PC-3 (cell line): ENCODE measurements around the gene NAIF1. TPM values are rescaled to one million over a fixed set of nuclear protein-coding genes. Genes with fewer than 3 reads are reported as not detected.
A peak's percentile ranks its signal among the peaks of the same experiment; 100 is the strongest.

Experiments used
- ATAC-seq: fragments of 200-7000 bp; cut with Tn5 transposase; 2 replicates; pipeline ENCODE4 v1.9.1; 2020; ENCODE audit warnings: mild to moderate bottlenecking, moderate library complexity
- BruUV-seq: library from RNA; stranded (reverse); fragments of 400-500 nt; replicated peaks from 2 replicates; lab custom pipeline; 2021; lab: Mats Ljungman, UMichigan
- CTCF ChIA-PET: fragments of 300-600 bp; sonication (Branson Sonifier 250); formaldehyde crosslinking; loops from one replicate; lab custom pipeline; 2022; ENCODE audit warnings: antibody characterized with exemption; lab: Charles Lee
- POLR2A ChIA-PET: fragments of 300-600 bp; sonication (Branson Sonifier 250); formaldehyde crosslinking; loops from one replicate; lab custom pipeline; 2022; ENCODE audit warnings: antibody characterized with exemption; ENCODE audit not compliant: unreplicated experiment; lab: Charles Lee
- DNase-seq: peaks from one replicate; pipeline ENCODE4 v3.0.0-alpha.2; 2015
- H2AFZ ChIP-seq: fragments of 300-600 bp; sonication (generic); 2 replicates; pipeline ENCODE4 v1.6.0; 2016; ENCODE audit warnings: antibody characterized with exemption, low read length
- H3F3A ChIP-seq: fragments of 300-600 bp; sonication (generic); one replicate; pipeline ENCODE4 v1.6.0; 2017; ENCODE audit warnings: antibody characterized with exemption, low read length, control low read depth, mild to moderate bottlenecking; ENCODE audit not compliant: unreplicated experiment
- H3K27ac ChIP-seq: fragments of 300-600 bp; sonication (generic); 2 replicates; pipeline ENCODE4 v1.5.1; 2016; ENCODE audit warnings: mild to moderate bottlenecking, low read length
- H3K27me3 ChIP-seq: fragments of 300-600 bp; sonication (generic); 2 replicates; pipeline ENCODE4 v1.6.1; 2016; ENCODE audit warnings: low read length, mixed read lengths
- H3K36me3 ChIP-seq: fragments of 300-600 bp; sonication (generic); 2 replicates; pipeline ENCODE4 v1.6.1; 2016; ENCODE audit warnings: low read depth, mixed run types, low read length, mixed read lengths
- H3K4me1 ChIP-seq: fragments of 300-600 bp; sonication (generic); 2 replicates; pipeline ENCODE4 v1.5.1; 2016; ENCODE audit warnings: low read length; ENCODE audit not compliant: insufficient read depth
- H3K4me2 ChIP-seq: fragments of 300-600 bp; sonication (generic); 2 replicates; pipeline ENCODE4 v1.6.0; 2016; ENCODE audit warnings: low read length
- H3K4me3 ChIP-seq: fragments of 300-600 bp; sonication (generic); 2 replicates; pipeline ENCODE4 v1.5.1; 2016; ENCODE audit warnings: mild to moderate bottlenecking, low read length, mixed read lengths
- H3K79me2 ChIP-seq: fragments of 300-600 bp; sonication (generic); 2 replicates; pipeline ENCODE4 v1.6.1; 2017; ENCODE audit warnings: low read length, mixed read lengths
- H3K9ac ChIP-seq: fragments of 300-600 bp; sonication (generic); 2 replicates; pipeline ENCODE4 v1.6.0; 2016; ENCODE audit warnings: mild to moderate bottlenecking, low read length
- H3K9me2 ChIP-seq: fragments of 300-600 bp; sonication (generic); replicated peaks from 2 replicates; pipeline ENCODE4 v1.6.1; 2016; ENCODE audit warnings: mixed run types, low read length, mixed read lengths
- H3K9me3 ChIP-seq: fragments of 300-600 bp; sonication (generic); 2 replicates; pipeline ENCODE4 v1.6.1; 2016; ENCODE audit warnings: low read length, mixed read lengths
- H4K20me1 ChIP-seq: fragments of 300-600 bp; sonication (generic); 2 replicates; pipeline ENCODE4 v1.6.1; 2016; ENCODE audit warnings: low read length, mixed read lengths
- CTCF ChIP-seq: fragments of 300-600 bp; sonication (generic); conservative IDR thresholded peaks from 2 replicates; pipeline ENCODE4 v1.5.1; 2017; ENCODE audit warnings: antibody characterized with exemption, low read depth, mild to moderate bottlenecking, low read length
- EZH2 ChIP-seq: fragments of 300-600 bp; sonication (generic); IDR thresholded peaks from one replicate; pipeline ENCODE4 v1.6.1; 2017; ENCODE audit warnings: antibody characterized with exemption, mild to moderate bottlenecking, low read length; ENCODE audit not compliant: unreplicated experiment
- EZH2phosphoT487 ChIP-seq: fragments of 300-600 bp; sonication (generic); IDR thresholded peaks from 2 replicates; pipeline ENCODE4 v1.6.1; 2018; ENCODE audit warnings: mild to moderate bottlenecking, antibody characterized with exemption, low read length, borderline replicate concordance
- intact Hi-C: fragments of 100-400 bp; cut with micrococcal nuclease; formaldehyde crosslinking; loops from 2 replicates; pipeline ENCODE4 v1.9.0; 2023
- total RNA-seq: library from RNA; depleted of rRNA; stranded (reverse); fragments of >200 nt; gene quantifications from 2 replicates; pipeline ENCODE4 v1.2.3, GENCODE V29; 2014

NAIF1 gene
- total RNA-seq, 1 experiment from 2014 or later, result 8.4 TPM

- Histone ChIP-seq H3K4me2 (no peak overlapping the region), H3F3A (peaks cover 5% of the 10 kb centered on the region), H3K27me3 (no peaks in the 10 kb centered on the region), H4K20me1 (no peaks in the 10 kb centered on the region), H3K79me2 (peaks cover 74% of the 10 kb centered on the region), H3K4me3 (no peak overlapping the region), H3K9ac (no peak overlapping the region), H3K27ac (peak overlapping the region; percentile 90; the same call in 1 of the 2 replicates), H3K9me3 (no peaks in the 10 kb centered on the region), H3K4me1 (peaks cover 30% of the 10 kb centered on the region), H3K9me2 (no peaks in the 10 kb centered on the region), H3K36me3 (no peaks in the 10 kb centered on the region), H2AFZ (no peak overlapping the region)
- DNase-seq, result no peak
- ChIA-PET POLR2A (no interaction called here), CTCF (no interaction called here)
- BruUV-seq, result no TSS peak
- TF ChIP-seq EZH2phosphoT487 (no peak), CTCF (no peak), EZH2 (no peak)
- intact Hi-C loops, result no loop called here
- ATAC-seq, result no peak
Measured at GRCh38 chr9:128093011-128093410, 25.9 kb upstream of the NAIF1 start.

- TF ChIP-seq EZH2, result no peak
- no peak for TF ChIP-seq EZH2phosphoT487
- TF ChIP-seq CTCF, result no peak
- Histone ChIP-seq H2AFZ (no peak overlapping the region), H3K27me3 (no peaks in the 10 kb centered on the region), H3K79me2 (peaks cover 74% of the 10 kb centered on the region), H3K4me1 (peaks cover 23% of the 10 kb centered on the region), H3K9me2 (no peaks in the 10 kb centered on the region), H3F3A (peaks cover 5% of the 10 kb centered on the region), H3K36me3 (no peaks in the 10 kb centered on the region), H3K9me3 (no peaks in the 10 kb centered on the region), H3K27ac (no peak overlapping the region), H3K9ac (no peak overlapping the region), H4K20me1 (no peaks in the 10 kb centered on the region), H3K4me2 (no peak overlapping the region), H3K4me3 (no peak overlapping the region)
- CTCF ChIA-PET, result no interaction called here
- no peak for ATAC-seq
- intact Hi-C loops, result no loop called here
- no TSS peak for BruUV-seq
- no peak for DNase-seq
- POLR2A ChIA-PET, result interaction anchor here (0.5 to 0.6 kb wide), 2 partner anchors 21 to 66 kb away, joined by 6 to 7 read pairs; no protein-coding TSS in a partner anchor
Measured at GRCh38 chr9:128092199-128092977, 25.3 kb upstream of the NAIF1 start.

- H3K4me1 ChIP-seq, result peaks cover 22% of the 10 kb centered on the region
- intact Hi-C loops, result no loop called here
- H3K9ac ChIP-seq, result no peak overlapping the region
- DNase-seq, result no peak
- no peak for TF ChIP-seq EZH2
- no peak for TF ChIP-seq EZH2phosphoT487
- TF ChIP-seq CTCF, result no peak
- H3K4me3 ChIP-seq, result no peak overlapping the region
- H2AFZ ChIP-seq, result no peak overlapping the region
- H3K79me2 ChIP-seq, result peaks cover 66% of the 10 kb centered on the region
- no peaks in the 10 kb centered on the region for H4K20me1 ChIP-seq
- H3K27me3 ChIP-seq, result no peaks in the 10 kb centered on the region
- no peaks in the 10 kb centered on the region for H3K9me2 ChIP-seq
- peaks cover 5% of the 10 kb centered on the region for H3F3A ChIP-seq
- BruUV-seq, result no TSS peak
- no peaks in the 10 kb centered on the region for H3K36me3 ChIP-seq
- H3K9me3 ChIP-seq, result no peaks in the 10 kb centered on the region
- no peak for ATAC-seq
- H3K27ac ChIP-seq, result no peak overlapping the region
- ChIA-PET CTCF (interaction anchor here (0.7 kb wide), 1 partner anchor 327 kb away, joined by 3 read pairs; no protein-coding TSS in a partner anchor), POLR2A (interaction anchor here (0.5 to 0.7 kb wide), 3 partner anchors 22 to 101 kb away, joined by 5 to 7 read pairs (median 6); no protein-coding TSS in a partner anchor)
- no peak overlapping the region for H3K4me2 ChIP-seq
Measured at GRCh38 chr9:128091571-128091970, 24.5 kb upstream of the NAIF1 start.
